Transverse colon (tissue), 4 donors: Measurements from ENCODE around the gene IRF6.
A peak's percentile ranks its signal among the peaks of the same experiment; 100 is the strongest.

ENCODE experiments used
- POLR2AphosphoS5 ChIP-seq, 3 donors: sonication (generic); formaldehyde crosslinking; IDR thresholded peaks; one replicate each; pipeline ENCODE4 v1.6.1; 2016; ENCODE audit warnings: antibody characterized with exemption in 3 of 3
- TF ChIP-seq, protein P1 (sequence below), 5 experiments: fragments of 200-600 bp in 3 of 5; fragments of 450-650 bp in 2 of 5; sonication (generic) in 3 of 5; IDR thresholded peaks; 1 replicate in 2 of 5; 2 replicates in 3 of 5; pipeline ENCODE4 v1.5.1; 2016 to 2017; ENCODE audit warnings: antibody characterized with exemption in 5 of 5, inconsistent platforms in 3 of 5, mild to moderate bottlenecking in 2 of 5, moderate library complexity in 1 of 5

DNA sequence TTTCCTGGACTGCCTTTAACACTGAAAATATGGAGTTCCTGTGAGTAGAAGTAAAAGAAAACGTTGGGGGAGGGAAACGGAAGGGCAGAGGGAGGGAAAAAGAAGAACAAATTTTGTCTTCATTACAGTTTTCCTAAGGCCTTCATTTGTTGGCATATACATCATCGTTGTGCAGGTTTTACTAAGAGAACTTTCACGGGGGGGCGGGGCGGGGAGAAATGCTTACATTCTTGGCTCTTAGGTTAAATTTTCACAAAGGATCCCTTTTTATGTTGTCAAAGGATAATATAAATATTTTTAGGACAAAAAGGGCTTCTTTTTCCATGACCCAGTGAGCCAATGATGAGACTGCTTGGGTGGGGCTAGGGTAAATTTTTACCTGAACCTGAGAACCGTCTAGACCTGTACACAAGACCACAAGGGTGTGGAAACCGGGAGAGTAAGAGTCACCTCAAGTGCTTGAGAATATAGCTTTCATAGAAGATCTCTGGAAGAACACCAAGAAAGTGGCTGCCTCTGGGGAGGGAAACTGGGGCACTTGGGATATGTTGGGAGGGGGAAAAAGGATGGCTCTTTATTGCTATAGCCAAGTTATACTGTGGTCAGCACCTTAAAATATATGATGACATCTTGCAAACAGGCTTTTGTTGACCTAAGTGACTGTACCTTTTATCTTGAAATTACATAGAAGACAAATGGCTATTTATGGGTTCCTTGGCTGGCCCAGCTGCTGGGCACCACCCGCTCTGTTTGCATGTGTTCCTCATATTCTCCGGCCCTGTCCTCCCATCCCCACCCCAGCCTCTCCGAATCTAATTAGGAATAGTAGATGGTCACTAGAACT, 19.9 kb upstream of the IRF6 start:
- TF ChIP-seq, protein P1, sequence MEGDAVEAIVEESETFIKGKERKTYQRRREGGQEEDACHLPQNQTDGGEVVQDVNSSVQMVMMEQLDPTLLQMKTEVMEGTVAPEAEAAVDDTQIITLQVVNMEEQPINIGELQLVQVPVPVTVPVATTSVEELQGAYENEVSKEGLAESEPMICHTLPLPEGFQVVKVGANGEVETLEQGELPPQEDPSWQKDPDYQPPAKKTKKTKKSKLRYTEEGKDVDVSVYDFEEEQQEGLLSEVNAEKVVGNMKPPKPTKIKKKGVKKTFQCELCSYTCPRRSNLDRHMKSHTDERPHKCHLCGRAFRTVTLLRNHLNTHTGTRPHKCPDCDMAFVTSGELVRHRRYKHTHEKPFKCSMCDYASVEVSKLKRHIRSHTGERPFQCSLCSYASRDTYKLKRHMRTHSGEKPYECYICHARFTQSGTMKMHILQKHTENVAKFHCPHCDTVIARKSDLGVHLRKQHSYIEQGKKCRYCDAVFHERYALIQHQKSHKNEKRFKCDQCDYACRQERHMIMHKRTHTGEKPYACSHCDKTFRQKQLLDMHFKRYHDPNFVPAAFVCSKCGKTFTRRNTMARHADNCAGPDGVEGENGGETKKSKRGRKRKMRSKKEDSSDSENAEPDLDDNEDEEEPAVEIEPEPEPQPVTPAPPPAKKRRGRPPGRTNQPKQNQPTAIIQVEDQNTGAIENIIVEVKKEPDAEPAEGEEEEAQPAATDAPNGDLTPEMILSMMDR (IDR thresholded peaks at IDR 0.05) = no peak
- peak in 1 of 3 donors; percentile 32 for TF ChIP-seq POLR2AphosphoS5 (IDR thresholded peaks at IDR 0.05)
